NCI-H1048 (cell line): Measurements from ENCODE around the gene FHL2.
A peak's percentile ranks its signal among the peaks of the same experiment; 100 is the strongest.

ENCODE experiments used
- DNase-seq: peaks from one replicate; lab custom pipeline; 2025; lab: John Stamatoyannopoulos, UW

FHL2 gene

DNA sequence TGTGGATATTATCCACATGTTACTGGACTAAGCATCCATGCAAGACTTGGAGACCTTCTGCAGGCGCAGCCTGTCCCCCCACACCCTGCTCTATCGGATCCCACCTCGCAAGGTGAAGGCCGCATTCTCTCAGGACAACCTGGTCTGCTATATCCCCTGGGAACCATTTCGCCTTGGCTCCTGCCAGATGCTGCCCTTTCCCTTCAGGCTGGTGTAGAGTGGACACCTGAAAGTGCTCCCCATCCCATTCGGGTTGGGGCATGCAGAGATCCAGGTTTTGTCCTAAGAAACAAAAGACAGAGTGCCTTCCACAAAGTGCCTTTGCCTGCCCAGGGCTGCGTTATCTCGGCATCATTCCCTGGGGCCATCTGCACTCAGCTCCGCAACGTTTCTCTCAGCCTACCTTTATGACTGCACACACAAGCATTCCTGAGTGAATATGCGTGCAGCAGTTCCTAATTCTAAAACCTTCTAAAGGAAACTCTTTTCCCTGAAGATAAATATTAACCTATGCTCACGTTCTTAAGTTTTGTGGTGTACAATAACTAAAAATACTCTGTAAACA lies 20.5 kb downstream of the FHL2 start:
- DNase-seq, result no peak

DNA sequence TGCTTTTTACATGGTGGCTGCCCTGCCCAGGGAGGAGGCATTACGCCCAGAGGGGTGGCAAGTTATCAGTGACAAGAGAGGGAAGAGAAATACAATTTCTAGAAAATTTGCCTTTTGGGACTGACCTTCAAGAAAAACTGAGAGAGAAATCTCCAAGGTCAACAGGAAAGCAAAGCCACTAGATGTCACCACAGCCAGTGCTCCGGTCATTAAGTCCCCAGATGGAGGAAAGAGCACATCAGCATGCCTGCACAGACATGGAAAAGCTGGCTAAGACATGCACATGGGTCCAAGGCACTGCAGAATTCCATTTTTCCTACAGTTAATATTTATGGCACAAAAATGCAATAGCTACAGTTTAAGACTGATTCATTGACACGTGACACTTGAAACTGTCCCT lies 21.0 kb downstream of the FHL2 start:
- no peak for DNase-seq

DNA sequence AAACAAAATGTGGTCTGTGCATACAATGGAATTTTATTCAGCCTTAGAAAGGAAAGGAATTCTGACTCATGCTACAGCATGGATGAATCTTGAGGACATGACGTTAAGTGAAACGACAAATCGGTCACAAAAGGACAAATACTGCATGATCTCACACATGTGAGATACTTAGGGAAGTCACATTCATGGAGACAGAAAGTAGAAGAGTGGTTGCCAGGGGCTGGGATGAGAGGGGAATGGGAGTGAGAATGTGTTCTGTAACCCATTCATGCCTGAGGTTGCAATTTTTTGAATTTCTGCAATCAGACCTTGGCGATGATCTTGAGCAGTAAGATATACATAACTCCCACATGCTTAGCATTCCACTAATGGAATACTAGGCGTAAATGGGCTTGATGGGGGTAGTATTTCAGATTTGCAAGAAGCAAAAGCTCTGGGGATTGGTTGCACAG lies 22.0 kb downstream of the FHL2 start:
- no peak for DNase-seq

DNA sequence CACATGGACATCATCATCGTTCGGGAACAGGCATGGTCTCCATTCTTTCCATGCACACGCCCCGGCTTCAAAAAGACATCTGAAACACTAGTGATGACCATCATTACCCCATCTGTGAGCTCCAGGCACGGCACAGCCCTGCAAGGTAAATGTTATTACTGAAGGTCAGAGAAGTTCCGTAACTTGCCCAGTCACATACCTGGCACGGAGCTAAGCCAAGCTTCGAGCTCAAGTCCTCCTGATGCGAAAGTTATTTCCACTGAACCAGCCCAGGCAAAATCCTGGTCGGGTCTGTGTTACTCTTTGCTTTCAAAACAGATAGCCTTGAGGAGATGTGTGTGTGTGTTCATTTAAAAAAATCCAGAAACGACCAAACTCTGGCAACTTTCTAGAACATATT lies 22.8 kb downstream of the FHL2 start:
- DNase-seq, result no peak

DNA sequence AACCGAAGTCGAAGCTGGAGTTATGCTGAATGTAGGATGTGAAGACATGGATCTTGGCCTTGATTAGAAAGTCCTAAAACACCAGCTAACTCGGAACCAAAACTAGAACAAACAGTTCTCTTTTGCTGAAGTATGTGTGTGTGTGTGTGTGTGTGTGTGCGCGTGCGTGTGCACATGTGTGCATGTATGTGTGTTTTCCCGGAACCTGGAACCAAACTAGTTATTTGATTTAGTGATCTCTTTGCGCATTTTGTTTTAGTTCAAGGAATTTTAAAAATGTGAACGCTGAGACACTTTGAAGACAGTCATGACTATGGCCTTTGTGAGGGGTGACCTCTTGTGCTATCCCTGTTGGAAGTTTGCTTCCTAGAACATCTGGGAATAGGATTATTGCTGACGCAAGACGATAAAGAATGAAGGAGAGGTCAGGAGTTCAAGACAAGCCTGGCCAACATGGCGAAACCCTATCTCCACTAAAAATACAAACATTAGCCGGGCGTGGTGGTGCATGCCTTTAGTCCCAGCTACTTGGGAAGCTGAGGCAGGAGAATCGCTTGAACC lies 23.8 kb downstream of the FHL2 start:
- DNase-seq, result no peak

DNA sequence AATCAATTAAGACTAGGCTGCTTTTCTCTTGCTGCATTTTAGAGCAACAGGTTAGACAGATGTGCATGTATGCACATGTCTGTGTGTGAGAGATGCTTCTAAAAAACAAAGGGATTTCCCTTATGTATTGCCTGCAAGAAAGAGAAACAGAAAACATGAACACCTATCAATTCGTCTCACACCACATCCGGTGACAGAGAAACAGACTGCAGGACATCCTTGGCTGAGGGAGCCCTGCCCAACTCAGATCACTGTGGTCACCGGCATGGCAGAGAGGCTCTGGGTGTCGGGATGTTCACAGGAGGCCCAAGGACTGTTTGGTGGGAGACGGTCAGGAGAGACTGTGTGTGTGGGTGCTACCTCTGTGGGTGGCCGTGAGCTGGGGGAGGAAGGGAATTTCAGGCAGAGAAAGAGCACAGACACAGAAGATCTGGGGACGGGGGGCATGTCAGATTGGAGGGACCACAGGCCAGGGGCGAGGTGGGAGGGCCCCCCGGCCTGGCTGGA lies 24.9 kb downstream of the FHL2 start:
- no peak for DNase-seq

DNA sequence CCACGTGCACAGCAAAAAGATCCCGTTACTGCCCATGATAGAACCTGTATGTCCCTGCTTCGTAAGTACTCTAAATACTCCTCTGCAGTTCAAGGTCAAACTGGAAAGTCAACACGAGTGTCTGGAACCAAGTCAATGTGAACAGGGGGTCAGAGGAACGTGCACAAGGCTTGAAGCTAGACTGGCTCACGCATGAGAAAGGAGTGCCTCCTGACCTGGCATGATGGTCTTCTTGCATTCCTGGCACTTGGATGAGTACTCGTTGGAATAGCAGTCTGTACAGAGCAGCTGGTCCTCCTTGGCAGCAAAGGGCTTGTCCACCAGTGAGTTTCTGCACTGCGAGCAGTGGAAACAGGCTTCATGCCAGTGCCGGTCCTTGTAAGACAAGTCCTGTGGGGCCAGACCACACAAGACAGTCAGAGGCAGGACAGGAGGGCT lies 25.5 kb downstream of the FHL2 start:
- no peak for DNase-seq

DNA sequence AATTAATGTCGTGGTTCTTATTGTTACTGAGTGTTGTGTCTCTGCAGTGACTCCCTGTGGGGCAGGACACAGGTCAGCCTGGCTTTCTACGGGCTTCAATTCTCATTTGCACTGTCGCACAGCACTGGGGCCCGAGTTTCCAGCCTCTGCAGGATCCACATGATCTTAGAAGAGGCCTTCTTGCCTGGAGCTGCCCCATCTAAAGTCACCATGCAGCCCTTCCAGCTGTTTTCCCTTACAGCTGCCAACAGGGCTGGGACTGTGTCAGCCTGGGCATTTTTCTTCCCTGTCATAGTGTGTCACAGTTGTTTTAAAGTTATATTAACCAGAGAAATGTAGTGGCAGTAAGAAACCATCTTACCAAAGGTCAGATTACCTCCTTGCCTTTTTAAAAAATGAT lies 27.0 kb downstream of the FHL2 start:
- no peak for DNase-seq

DNA sequence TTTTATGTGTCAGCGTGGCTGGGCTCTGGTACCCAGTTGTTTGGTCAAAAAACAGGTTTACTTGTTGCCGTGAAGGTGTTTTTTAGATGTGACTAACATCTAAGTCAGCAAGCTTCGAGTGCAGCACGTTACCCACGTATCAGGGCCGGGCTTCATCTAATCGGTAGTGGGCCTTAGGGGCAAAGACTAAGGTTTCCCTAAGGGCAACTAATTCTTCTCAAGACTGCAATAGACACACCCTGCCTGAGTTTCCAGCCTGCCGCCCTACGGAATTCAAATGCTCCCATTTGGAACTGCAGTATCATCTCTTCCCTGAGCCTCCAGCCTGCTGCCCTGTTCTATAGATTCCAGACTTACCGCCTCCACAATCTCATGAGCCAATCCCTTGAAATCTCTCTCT lies 27.7 kb downstream of the FHL2 start:
- DNase-seq, result no peak

DNA sequence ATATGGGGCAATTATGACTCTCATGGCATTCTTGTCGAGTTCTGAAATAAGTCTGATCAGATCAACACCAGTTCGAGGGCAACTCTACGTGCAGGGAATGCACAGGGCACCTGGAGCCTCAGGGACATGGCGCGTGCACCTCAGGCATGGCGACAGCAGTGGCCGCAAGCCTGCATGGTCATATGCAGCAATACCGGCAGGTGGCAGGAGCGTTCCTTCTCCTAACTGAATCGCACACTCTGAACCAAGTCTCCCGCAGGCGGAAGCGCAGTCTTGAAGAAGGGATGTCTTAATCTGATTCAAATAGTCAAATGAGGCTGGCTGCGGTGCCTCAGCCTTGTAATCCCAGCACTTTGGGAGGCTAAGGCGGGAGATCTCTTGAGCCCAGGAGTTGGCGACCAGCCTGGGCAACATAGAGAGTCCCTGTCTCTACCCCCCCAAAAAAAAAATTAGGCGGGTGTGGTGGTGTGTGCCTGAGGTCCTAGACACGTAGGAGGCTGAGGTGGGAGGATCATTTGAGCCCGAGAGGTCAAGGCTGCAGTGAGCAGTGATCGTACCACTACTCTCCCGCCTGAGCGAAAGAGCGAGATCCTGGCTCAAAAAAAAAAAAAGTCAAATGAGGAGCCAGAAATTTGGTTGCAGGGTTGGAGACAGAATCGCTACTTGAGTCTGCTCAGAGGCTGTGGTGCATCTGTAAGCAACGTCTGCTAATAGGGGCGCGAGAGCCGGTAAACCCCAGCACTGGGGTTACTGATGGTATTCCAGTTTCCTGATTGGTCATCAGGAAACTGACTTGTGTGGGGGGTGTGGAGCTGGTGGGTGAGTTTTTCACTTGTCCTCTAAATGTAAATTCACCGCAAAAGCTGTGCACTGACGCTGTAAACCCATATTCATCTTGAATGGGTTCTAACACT lies 28.8 kb downstream of the FHL2 start:
- peak; percentile 70 for DNase-seq

DNA sequence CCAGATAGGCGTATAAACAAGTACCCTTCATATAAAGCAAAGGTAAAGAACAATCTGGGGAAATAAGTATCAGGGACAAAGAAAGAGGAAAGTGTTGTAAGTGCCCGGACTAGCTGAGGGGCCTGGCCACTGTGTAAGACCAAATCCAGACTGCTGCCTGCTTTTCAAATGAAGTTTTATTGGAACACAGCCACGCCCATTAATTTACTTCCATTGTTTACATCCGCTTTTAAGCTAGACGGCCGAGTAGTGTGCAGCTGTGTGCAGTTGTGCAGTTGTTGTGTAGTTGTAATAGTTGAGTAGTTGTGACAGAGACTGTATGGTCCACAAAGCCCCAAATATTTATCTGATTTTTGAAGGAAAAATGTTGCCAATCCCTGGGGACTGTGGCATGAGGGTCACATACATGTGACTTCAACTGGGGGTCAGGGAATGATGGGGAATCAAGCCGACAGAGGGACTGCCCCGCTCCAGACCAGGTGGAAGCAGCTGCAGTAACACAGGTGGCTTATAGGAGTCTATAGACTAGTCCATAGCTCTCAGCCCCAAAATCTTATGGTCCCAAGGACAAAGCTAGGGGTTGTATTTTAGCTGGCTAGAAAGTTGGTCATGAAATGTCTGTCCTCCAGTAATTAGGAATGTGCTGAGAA lies 30.0 kb downstream of the FHL2 start:
- DNase-seq, result no peak

DNA sequence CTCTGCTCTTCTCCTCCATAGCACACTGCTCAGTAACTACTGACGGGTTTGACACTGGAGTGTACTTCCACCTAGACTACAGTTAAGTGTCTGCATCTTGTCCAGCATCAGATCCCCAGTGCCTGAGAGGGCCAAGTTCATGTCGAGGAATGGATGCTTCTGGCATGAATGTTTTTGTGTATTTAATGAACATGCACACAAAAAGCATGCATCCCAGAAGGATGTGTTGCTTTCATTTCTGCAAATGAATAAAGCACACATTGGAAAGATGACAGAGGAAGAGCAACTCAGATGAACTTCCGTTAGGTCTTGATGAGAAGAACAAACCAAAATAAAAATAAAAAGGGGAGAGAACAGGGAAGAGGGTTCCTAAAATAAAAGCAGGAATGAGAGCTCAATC lies 33.6 kb downstream of the FHL2 start:
- no peak for DNase-seq

DNA sequence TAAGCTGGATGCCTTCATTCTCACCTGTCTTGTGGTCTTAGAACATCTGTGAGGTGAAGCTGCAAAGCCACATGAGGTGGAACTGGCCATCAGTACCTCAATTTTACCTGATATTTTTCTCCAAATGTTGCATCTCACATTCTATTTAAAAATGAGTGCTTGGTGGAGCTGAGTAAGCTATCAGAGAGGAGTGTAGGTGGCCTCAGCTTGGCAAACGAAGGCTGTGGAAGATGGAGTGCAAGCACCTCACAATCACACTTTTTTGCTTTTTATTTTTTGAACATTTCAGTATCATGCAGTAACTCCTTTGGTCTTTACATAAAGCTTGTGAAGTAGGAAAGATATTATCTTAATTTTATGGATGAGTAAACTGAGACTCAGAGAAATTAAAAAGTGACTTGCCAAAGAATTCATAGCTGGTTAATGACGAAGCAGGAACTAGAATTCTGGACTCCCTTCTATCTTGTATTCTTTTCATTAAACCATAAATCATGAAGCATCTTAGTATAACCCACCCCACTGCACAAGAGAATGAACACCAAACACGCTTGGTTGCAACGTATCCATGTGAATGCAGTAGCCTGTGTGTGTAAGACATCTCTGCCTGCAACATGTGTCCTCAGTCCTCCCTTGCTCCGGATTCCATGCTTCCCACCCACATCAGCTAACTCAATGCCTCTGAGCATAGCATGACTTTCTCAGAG lies 34.3 kb downstream of the FHL2 start:
- no peak for DNase-seq

DNA sequence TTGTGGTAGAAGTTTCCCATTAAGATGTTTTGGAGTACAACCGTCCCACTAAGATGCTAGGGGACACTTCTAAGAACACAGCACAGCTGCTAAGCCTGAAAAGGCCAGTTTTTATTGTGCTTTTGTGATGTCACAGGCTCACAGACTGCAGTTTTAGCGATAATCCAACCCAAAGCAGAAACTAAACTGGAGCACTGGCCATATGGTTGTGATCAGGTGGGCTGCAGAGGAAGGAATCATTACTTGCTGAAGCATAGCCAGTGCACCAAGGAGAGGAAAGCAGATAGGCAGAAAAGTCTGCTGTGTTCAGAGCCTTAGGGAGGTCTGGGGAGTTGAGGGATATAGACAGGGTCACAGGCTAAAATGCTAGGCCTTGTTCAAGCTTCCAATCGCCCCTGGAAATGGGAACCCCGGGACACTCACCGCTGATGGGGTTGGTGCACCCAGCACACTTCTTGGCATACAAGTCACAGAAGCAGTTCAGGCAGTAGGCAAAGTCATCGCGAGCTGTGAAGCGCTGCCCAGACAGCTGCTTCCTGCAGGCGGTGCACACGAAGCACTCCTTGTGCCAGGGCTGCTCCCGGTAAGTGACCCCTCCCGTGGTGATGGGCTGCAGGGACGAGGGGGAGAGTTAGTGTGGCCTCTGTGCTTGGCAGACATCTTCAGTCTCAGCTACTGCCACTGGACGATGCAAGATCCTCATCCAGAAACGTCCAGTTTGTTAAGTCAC lies 35.8 kb downstream of the FHL2 start:
- DNase-seq, result no peak

DNA sequence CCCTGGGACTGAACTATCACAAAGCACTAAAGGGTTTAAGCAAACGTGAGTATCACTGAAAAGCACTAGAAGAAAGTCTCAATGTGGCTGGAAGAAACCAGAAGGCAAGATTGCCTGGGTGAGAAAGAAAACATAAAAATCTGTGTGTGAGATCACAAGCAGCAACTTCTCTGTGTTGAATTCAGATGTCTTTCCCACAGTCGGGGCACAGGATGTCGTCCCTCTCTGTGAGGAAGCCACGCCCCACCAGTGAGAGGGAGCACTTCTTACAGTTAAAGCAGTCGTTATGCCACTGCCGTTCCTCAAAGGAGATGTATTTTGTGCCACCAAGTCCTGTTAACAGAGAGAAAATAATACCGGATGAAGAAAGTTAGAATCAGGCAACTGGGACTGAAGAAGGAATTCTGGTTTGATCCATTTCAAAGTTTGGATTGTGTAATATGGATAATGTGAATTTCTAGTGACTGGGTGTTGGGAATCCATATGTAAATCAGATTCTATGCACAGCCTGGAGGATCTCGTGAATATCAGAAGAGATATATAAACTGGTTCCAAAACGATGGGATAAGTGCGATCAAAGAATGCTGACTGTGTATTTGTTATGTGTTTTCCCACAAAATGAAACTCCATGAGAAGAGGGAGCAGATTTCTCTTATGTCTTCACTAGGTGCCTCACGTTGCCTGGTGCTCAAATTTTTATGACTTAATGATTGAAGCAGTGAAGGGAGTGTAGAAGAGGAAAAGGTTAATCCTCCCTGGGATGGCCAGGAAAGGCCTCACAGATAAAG lies 37.6 kb downstream of the FHL2 start:
- no peak for DNase-seq

DNA sequence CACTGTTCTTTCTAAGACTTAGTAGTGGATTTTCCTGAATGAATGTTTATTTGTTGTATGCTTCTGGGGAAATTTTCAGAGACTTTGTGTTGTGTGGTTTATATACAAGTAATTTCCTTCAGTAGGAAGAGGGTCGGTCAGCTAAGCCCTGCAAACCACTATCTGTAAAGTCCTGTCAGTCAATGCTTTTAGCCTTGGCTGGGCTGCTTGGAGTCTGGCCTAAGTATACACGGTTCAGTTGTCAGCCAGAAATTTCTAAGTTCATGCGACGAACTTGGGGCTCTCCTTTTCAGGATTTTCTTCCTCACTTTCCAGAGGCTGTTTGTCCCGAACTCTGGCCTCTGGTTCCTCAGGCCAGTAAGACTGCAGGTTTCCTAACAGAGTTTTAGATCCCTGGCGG lies 40.3 kb downstream of the FHL2 start:
- no peak for DNase-seq

DNA sequence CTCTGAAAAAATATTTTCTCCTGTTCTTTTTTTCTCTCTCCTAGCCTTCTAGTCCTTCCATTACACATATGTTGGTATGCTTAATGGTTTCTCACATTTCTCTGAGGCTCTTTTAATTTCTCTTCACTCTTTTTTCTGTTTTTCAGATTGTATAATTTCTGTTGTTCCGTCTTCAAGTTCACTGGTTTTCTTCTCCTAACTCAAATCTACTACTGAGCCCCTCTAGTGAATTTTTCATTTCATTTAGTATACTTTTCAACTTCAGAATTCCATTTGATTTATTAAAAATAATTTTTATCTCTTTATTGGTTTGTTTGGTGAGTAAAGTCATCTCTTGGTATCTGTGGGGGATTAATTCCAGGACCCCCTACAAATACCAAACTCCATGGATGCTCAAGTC lies 41.7 kb downstream of the FHL2 start:
- no peak for DNase-seq

DNA sequence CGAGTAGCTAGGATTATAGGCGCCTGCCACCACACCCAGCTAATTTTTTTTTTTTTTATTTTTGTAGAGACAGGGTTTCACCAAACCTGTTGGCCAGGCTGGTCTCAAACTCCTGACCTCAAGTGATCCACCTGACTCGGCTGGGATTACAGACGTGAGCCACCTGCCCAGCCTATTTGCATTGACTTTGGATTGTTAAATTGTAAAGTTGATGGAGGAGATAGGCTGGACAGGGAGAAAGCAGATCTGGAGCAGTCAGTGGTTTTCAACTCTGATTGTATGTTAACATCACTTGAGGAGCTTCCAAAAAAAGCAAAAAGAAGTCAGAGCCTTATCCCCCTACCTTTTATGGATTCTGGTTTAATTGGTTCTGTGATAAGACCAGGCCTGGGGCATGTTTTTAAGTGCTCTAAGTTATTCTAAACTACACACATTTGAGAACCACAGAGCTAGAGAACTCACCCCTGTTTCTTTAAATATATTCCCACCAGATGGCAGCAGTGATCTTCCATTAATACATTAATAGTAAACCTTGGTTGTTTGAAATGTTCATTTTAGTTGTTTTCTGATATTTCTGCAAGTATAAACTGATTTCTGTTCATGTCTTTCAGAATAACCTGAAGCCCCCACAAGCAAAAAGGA lies 54.0 kb downstream of the FHL2 start:
- DNase-seq, result no peak

DNA sequence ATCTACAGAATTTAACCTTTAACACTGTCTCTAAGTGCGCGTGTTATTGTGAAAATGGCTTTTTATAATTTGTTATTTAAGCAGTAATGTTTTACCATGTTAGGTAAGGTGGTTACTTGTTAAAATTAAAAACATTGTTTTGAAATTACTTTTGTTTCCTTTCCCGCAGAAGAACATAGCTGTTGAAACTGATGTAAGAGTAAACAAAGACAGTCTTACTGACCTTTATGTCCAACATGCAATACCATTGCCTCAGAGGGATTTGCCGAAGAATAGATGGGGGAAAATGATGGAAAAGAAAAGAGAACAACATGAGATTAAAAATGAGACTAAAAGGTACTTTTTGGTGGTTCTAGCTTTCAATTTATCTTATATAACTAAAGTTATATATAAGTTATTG lies 59.4 kb downstream of the FHL2 start:
- DNase-seq, result no peak

DNA sequence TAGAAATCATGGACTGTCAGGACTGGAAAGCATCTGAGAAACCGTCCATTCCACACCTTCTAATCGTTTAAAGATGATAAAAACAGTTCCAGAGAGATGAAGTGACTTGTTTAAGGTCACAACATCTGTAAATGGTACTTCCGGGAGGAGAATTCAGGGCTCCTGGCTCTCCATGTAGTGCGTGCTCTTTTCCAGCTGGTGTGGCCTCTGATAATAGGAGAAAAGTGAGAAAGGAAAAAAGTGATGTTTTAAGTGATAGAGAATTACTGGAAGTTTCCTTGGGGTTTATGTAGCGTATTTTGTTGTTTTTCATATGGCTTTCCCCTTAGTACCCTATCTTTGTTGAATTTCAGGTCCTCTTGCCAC lies 60.8 kb downstream of the FHL2 start:
- no peak for DNase-seq
